GM21381 (cell line): ENCODE measurements around the gene IKZF3.
"Not testable (repeated sequence)": the region's sequence is repeated elsewhere in the genome, so short reads cannot be mapped to it uniquely, and the experiment has no call there.

Source experiments
- ATAC-seq: cut with Tn5 transposase; IDR thresholded peaks from one replicate; pipeline ENCODE4 v1.9.1; 2021; ENCODE audit warnings: mild to moderate bottlenecking, moderate library complexity; ENCODE audit not compliant: unreplicated experiment

Gene IKZF3

GRCh38 chr17:39722965-39723848, 140.9 kb downstream of the IKZF3 start:
- ATAC-seq = no peak

GRCh38 chr17:39722104-39722503, 142.0 kb downstream of the IKZF3 start:
- ATAC-seq = no peak

DNA sequence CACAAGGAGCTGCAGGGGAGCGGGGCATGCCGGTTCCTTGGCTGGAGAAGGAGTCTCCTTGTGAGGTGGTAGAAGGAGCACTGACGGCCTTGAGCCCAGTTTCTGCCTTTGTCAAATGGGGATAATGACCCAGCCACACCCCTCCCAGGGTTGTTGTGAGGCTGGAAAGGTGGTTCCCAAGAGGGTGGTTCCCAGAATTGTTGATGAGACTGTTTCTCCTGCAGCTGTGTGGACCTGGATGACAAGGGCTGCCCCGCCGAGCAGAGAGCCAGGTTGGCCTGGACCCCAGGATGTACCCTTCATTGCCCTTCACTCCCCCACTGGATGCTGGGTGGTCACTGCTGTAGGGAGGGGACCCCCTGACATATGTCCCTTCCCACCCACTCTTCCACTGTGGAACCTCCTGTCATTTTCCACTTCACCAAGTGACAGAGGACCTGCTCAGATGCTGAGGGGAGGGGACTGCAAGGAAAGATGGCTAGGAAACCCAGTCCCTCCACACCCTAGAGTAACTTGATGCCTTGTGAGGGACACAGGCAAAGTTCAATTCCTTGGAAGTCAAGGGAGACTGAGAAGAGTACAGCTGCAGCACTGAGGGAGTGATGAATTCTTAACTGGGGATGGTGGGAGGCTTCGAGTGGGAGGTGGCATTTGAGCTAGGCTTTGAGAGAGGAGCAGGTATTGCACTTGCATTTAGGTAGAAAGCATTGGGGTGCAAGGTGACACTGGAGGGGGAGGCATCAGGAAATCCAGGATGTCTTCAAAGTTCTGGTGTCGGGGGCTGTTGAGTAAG, 144.4 kb downstream of the IKZF3 start:
- ATAC-seq = no peak

GRCh38 chr17:39717660-39718059, 146.5 kb downstream of the IKZF3 start:
- no peak for ATAC-seq

GRCh38 chr17:39716879-39717536, 147.1 kb downstream of the IKZF3 start:
- no peak for ATAC-seq

DNA sequence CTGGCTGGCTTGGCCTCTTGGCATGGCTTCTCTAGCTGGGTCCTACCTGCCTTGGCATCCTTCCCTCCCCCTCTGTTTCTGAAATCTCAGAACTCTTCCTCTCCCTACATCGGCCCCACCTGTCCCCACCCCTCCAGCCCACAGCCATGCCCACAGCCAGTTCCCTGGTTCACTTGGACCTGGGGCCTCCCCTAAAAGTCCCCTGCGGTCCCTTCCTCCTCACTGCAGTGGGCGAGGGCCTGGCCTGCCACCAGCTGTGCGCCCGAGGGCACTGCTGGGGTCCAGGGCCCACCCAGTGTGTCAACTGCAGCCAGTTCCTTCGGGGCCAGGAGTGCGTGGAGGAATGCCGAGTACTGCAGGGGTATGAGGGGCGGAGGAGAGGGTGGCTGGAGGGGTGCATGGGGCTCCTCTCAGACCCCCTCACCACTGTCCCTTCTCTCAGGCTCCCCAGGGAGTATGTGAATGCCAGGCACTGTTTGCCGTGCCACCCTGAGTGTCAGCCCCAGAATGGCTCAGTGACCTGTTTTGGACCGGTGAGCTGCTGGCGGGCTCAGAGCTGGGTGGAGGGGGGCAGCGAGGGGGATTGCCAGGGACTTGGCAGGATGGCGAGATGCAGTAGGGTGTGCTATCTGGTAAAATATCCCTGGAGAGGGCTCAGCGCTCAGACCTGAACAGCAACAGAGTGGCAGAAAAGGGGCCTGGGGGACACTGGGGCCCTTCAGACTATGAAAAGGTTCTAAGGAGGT, 147.9 kb downstream of the IKZF3 start:
- ATAC-seq = no peak

GRCh38 chr17:39715375-39716072, 148.6 kb downstream of the IKZF3 start:
- no peak for ATAC-seq

DNA sequence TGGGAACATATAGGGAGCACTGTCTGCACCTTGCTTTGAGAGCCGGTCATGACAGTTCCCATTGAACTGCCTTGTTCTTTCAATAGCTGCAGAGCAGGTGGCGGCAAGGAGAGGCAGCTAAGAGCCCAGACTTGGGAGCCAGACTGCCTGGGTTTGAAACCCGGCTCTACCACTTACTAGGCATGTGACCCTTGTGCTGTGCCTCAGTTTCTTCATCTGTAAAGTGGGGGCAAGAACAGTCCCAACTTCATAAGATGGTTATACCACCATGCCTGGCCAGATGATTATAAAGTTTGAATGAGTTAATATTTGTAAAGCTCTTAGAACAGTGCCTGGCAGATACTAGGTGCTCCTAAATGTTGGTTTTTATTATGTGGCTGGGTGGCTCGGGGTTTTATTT, 149.9 kb downstream of the IKZF3 start:
- ATAC-seq = no peak

DNA sequence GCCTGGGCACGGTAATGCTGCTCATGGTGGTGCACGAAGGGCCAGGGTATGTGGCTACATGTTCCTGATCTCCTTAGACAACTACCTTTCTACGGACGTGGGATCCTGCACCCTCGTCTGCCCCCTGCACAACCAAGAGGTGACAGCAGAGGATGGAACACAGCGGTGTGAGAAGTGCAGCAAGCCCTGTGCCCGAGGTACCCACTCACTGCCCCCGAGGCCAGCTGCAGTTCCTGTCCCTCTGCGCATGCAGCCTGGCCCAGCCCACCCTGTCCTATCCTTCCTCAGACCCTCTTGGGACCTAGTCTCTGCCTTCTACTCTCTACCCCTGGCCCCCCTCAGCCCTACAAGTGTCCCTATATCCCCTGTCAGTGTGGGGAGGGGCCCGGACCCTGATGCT, 152.3 kb downstream of the IKZF3 start:
- no peak for ATAC-seq

GRCh38 chr17:39711071-39711470, 153.0 kb downstream of the IKZF3 start:
- not testable (repeated sequence) for ATAC-seq

DNA sequence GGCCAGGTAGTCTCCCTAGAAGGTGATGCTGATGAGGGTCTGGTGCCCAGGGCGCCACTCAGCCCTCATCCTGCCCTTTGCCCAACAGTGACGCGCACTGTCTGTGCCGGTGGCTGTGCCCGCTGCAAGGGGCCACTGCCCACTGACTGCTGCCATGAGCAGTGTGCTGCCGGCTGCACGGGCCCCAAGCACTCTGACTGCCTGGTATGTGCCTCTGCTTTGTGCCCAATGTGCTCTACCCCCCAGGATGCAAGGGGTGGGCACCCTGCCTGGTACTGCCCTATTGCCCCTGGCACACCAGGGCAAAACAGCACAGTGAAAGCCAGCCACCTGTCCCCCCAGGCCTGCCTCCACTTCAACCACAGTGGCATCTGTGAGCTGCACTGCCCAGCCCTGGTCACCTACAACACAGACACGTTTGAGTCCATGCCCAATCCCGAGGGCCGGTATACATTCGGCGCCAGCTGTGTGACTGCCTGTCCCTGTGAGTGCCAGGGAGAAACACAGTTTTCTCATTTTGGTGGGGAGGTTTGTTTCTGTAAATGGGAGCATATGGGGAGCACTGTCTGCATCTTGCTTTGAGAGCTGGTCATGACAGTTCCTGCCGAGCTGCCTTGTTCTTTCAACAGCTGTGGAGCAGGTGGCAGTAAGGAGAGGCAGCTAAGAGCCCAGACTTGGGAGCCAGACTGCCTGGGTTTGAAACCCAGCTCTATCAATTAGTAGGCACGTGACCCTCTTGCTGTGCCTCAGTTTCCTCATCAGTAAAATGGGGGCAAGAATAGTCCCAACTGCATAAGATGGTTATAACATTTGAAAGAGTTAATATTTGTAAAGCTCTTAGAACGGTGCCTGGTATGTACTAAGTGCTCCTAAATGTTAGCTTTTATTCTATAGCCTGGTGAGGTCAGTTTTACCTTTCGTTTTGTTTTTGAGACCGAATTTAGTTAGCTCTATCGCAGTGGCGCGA, 153.8 kb downstream of the IKZF3 start:
- ATAC-seq = no peak

- ATAC-seq = no peak
Observed at GRCh38 chr17:39709319-39709997, 154.7 kb downstream of the IKZF3 start.
